NAMALWA (cell line): ENCODE measurements around the gene TMEM63B.
"Not testable (repeated sequence)": the region's sequence is repeated elsewhere in the genome, so short reads cannot be mapped to it uniquely, and the experiment has no call there.

ENCODE experiments used
- DNase-seq: peaks from one replicate; pipeline ENCODE4 v3.0.0-alpha.2; 2015; ENCODE audit warnings: low spot score

TMEM63B gene

GRCh38 chr6:44094403-44095242 is 32.7 kb upstream of the TMEM63B start:
- DNase-seq: no peak

- DNase-seq: not testable (repeated sequence)
These were observed 32.1 kb upstream of the TMEM63B start for GRCh38 chr6:44095243-44095623.

GRCh38 chr6:44096612-44097011 is 30.7 kb upstream of the TMEM63B start:
- peak; percentile 86 for DNase-seq

GRCh38 chr6:44097782-44098317 is 29.5 kb upstream of the TMEM63B start:
- no peak for DNase-seq

GRCh38 chr6:44099192-44099591 is 28.2 kb upstream of the TMEM63B start:
- no peak for DNase-seq

- DNase-seq: peak; percentile 57
These were observed 27.2 kb upstream of the TMEM63B start for GRCh38 chr6:44100088-44100550.

GRCh38 chr6:44101832-44102231 is 25.5 kb upstream of the TMEM63B start:
- DNase-seq: no peak

GRCh38 chr6:44102527-44102926 is 24.8 kb upstream of the TMEM63B start:
- DNase-seq: no peak

- DNase-seq: no peak
These were observed 22.8 kb upstream of the TMEM63B start for GRCh38 chr6:44104481-44105021.

- DNase-seq: no peak
These were observed 22.2 kb upstream of the TMEM63B start for GRCh38 chr6:44105146-44105545.

- no peak for DNase-seq
These were observed 21.2 kb upstream of the TMEM63B start for GRCh38 chr6:44105993-44106740.

- DNase-seq: no peak
These were observed 20.3 kb upstream of the TMEM63B start for GRCh38 chr6:44107017-44107416.

GRCh38 chr6:44108471-44108870 is 18.9 kb upstream of the TMEM63B start:
- no peak for DNase-seq

- no peak for DNase-seq
These were observed 18.1 kb upstream of the TMEM63B start for GRCh38 chr6:44109212-44109611.

GRCh38 chr6:44110005-44110676 is 17.2 kb upstream of the TMEM63B start:
- no peak for DNase-seq

GRCh38 chr6:44110966-44111365 is 16.4 kb upstream of the TMEM63B start:
- DNase-seq: no peak

- DNase-seq: no peak
These were observed 15.6 kb upstream of the TMEM63B start for GRCh38 chr6:44111434-44112417.

- DNase-seq: no peak
These were observed 13.9 kb upstream of the TMEM63B start for GRCh38 chr6:44113414-44113813.

- no peak for DNase-seq
These were observed 11.5 kb upstream of the TMEM63B start for GRCh38 chr6:44115866-44116265.

- no peak for DNase-seq
These were observed 10.5 kb upstream of the TMEM63B start for GRCh38 chr6:44116641-44117382.
